ENCODE results near the gene PBX2.

Gene PBX2

GRCh38 chr6:32171234-32171633 is 18.8 kb downstream of the PBX2 start:
- Histone ChIP-seq H3K27me3 (ENCODE audit: insufficient read depth, poor library complexity, severe bottlenecking) (no peaks in the 10 kb centered on the region), H3K4me3 (replicated peaks; ENCODE audit: insufficient read depth, low read length) (no peak overlapping the region), H3K27ac (replicated peaks) (no peak overlapping the region)
- DNase-seq (ENCODE audit: low read depth in 1 of 2, low spot score in 1 of 2) = no peak
- TF ChIP-seq CTCF (IDR thresholded peaks at IDR 0.05; ENCODE audit: insufficient read depth, low read length) (no peak), SPI1 (IDR thresholded peaks at IDR 0.05; ENCODE audit: borderline replicate concordance, low read depth) (no peak), GABPA (IDR thresholded peaks at IDR 0.05; ENCODE audit: low read depth) (no peak), POLR2AphosphoS5 (IDR thresholded peaks at IDR 0.05; ENCODE audit: low read depth) (no peak)
- TF ChIP-seq, protein P1, sequence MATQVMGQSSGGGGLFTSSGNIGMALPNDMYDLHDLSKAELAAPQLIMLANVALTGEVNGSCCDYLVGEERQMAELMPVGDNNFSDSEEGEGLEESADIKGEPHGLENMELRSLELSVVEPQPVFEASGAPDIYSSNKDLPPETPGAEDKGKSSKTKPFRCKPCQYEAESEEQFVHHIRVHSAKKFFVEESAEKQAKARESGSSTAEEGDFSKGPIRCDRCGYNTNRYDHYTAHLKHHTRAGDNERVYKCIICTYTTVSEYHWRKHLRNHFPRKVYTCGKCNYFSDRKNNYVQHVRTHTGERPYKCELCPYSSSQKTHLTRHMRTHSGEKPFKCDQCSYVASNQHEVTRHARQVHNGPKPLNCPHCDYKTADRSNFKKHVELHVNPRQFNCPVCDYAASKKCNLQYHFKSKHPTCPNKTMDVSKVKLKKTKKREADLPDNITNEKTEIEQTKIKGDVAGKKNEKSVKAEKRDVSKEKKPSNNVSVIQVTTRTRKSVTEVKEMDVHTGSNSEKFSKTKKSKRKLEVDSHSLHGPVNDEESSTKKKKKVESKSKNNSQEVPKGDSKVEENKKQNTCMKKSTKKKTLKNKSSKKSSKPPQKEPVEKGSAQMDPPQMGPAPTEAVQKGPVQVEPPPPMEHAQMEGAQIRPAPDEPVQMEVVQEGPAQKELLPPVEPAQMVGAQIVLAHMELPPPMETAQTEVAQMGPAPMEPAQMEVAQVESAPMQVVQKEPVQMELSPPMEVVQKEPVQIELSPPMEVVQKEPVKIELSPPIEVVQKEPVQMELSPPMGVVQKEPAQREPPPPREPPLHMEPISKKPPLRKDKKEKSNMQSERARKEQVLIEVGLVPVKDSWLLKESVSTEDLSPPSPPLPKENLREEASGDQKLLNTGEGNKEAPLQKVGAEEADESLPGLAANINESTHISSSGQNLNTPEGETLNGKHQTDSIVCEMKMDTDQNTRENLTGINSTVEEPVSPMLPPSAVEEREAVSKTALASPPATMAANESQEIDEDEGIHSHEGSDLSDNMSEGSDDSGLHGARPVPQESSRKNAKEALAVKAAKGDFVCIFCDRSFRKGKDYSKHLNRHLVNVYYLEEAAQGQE (IDR thresholded peaks at IDR 0.05; ENCODE audit: insufficient replicate concordance, low read depth) = no peak

- no peak for TF ChIP-seq GABPA (IDR thresholded peaks at IDR 0.05; ENCODE audit: low read depth)
- H3K27ac ChIP-seq (replicated peaks) = no peak overlapping the region
- no peak for DNase-seq (ENCODE audit: low read depth in 1 of 2, low spot score in 1 of 2)
Measured at GRCh38 chr6:32170294-32170693, 19.7 kb downstream of the PBX2 start.

DNA sequence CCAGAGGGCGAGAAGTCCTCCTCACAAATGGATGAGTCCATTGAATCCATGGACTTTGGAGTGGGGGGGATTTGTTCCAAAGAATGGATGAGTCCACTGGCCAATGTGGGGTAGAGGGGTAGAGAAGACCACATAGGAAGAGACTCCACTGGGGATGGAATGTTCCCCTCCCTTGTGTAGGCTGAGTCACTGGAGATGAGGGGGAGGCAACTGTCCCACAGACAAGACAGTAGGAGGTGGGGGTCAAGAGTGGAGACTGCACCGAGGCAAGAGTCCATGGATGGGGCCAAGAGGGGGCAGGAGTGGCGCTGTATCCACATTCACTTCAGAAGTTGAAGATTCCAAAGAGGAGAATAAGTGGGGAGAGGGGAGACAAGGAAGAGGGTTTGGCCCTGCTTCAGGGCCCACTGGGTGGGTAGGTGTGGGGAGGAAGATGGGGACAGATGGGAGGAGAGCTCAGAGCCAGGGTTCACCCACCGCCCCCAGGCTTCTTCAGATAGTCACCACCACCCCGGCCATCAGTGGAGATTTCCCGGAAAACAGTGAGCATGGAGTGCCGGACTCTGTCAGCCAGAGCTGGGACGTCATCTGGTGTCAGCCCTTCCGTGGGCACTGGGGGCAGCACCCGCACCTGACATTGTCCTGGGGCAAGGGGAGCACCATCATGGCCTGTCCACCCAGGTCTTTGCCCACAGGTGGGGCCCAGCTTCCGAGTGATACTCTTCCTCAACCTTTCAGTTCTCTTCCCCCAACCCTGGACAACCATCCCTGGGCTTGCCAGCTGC is 21.0 kb downstream of the PBX2 start:
- no peak for DNase-seq (ENCODE audit: low read depth in 1 of 2, low spot score in 1 of 2)
- TF ChIP-seq GABPA (IDR thresholded peaks at IDR 0.05; ENCODE audit: low read depth) (no peak), CTCF (IDR thresholded peaks at IDR 0.05; ENCODE audit: insufficient read depth, low read length) (no peak), SPI1 (IDR thresholded peaks at IDR 0.05; ENCODE audit: borderline replicate concordance, low read depth) (no peak), POLR2AphosphoS5 (IDR thresholded peaks at IDR 0.05; ENCODE audit: low read depth) (no peak)
- TF ChIP-seq, protein P1 (IDR thresholded peaks at IDR 0.05; ENCODE audit: insufficient replicate concordance, low read depth) = no peak
- Histone ChIP-seq H3K4me3 (replicated peaks; ENCODE audit: insufficient read depth, low read length) (no peak overlapping the region), H3K27ac (replicated peaks) (no peak overlapping the region), H3K27me3 (ENCODE audit: insufficient read depth, poor library complexity, severe bottlenecking) (no peaks in the 10 kb centered on the region)

More at GRCh38 chr6:32170294-32170693, 19.7 kb downstream of the PBX2 start:
- Histone ChIP-seq H3K4me3 (replicated peaks; ENCODE audit: insufficient read depth, low read length) (no peak overlapping the region), H3K27me3 (ENCODE audit: insufficient read depth, poor library complexity, severe bottlenecking) (no peaks in the 10 kb centered on the region)

DNA sequence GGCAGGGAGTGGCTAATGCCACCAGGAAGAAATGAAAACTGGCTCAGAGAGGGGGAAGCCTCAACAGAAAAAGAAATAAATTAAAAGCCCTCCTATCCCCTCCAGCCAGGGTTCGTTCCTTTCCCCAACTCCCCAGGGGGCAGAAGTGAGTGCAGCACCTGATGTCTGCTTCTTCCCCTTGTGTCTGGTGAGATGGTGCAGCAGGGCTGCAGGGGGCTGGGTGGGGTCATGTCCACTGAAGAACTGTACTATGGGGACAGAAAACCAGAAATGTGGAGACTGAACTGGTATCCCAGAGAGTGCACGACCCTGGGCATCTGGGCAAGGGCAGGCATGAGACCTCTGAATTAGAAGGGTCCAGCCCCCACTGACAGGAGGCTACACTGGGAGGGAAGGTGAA is 21.7 kb downstream of the PBX2 start:
- TF ChIP-seq CTCF (IDR thresholded peaks at IDR 0.05; ENCODE audit: insufficient read depth, low read length) = no peak
- no peak for TF ChIP-seq GABPA (IDR thresholded peaks at IDR 0.05; ENCODE audit: low read depth)
- TF ChIP-seq POLR2AphosphoS5 (IDR thresholded peaks at IDR 0.05; ENCODE audit: low read depth) = no peak
- TF ChIP-seq, protein P1 (IDR thresholded peaks at IDR 0.05; ENCODE audit: insufficient replicate concordance, low read depth) = no peak
- no peak for TF ChIP-seq SPI1 (IDR thresholded peaks at IDR 0.05; ENCODE audit: borderline replicate concordance, low read depth)
- no peak for DNase-seq (ENCODE audit: low read depth in 1 of 2, low spot score in 1 of 2)
- no peak overlapping the region for H3K4me3 ChIP-seq (replicated peaks; ENCODE audit: insufficient read depth, low read length)
- H3K27ac ChIP-seq (replicated peaks) = no peak overlapping the region
- no peaks in the 10 kb centered on the region for H3K27me3 ChIP-seq (ENCODE audit: insufficient read depth, poor library complexity, severe bottlenecking)
